ENCODE results near the gene GP1BB.
"Not testable (repeated sequence)": the region's sequence is repeated elsewhere in the genome, so short reads cannot be mapped to it uniquely, and the experiment has no call there.

Gene GP1BB

GRCh38 chr22:19693981-19694670, 29.2 kb upstream of the GP1BB start:
- ATAC-seq: no peak
- DNase-seq: no peak

- ATAC-seq (no peak), DNase-seq (no peak)
These were observed 28.6 kb upstream of the GP1BB start for GRCh38 chr22:19694696-19695095.

- no peak for DNase-seq
- ATAC-seq: no peak
These were observed 26.6 kb upstream of the GP1BB start for GRCh38 chr22:19696504-19697276.

- ATAC-seq, DNase-seq: not testable (repeated sequence)
These were observed 25.5 kb upstream of the GP1BB start for GRCh38 chr22:19697871-19698270.

- DNase-seq: no peak
- ATAC-seq: no peak
These were observed 22.4 kb upstream of the GP1BB start for GRCh38 chr22:19700790-19701419.

GRCh38 chr22:19701420-19702145, 21.8 kb upstream of the GP1BB start:
- DNase-seq (no peak), ATAC-seq (no peak)

- DNase-seq (no peak), ATAC-seq (no peak)
These were observed 19.5 kb upstream of the GP1BB start for GRCh38 chr22:19703869-19704268.

- ATAC-seq (no peak), DNase-seq (no peak)
These were observed 18.9 kb upstream of the GP1BB start for GRCh38 chr22:19704355-19705015.

GRCh38 chr22:19705181-19705934, 18.0 kb upstream of the GP1BB start:
- ATAC-seq (no peak), DNase-seq (no peak)

GRCh38 chr22:19706661-19707151, 16.6 kb upstream of the GP1BB start:
- ATAC-seq (no peak), DNase-seq (no peak)

- ATAC-seq (no peak), DNase-seq (no peak)
These were observed 15.7 kb upstream of the GP1BB start for GRCh38 chr22:19707347-19708290.

- ATAC-seq: no peak
- no peak for DNase-seq
These were observed 14.9 kb upstream of the GP1BB start for GRCh38 chr22:19708321-19709011.

- ATAC-seq: no peak
These were observed 14.1 kb upstream of the GP1BB start for GRCh38 chr22:19709063-19709769.

GRCh38 chr22:19710020-19710768, 13.1 kb upstream of the GP1BB start:
- ATAC-seq: no peak

More at GRCh38 chr22:19709063-19709769, 14.1 kb upstream of the GP1BB start:
- no peak for DNase-seq

GRCh38 chr22:19710769-19711106, 12.6 kb upstream of the GP1BB start:
- ATAC-seq: no peak
- DNase-seq: no peak

More at GRCh38 chr22:19710020-19710768, 13.1 kb upstream of the GP1BB start:
- DNase-seq: no peak

- no peak for DNase-seq
These were observed 10.1 kb upstream of the GP1BB start for GRCh38 chr22:19713245-19713644.

GRCh38 chr22:19713650-19714311, 9.6 kb upstream of the GP1BB start:
- DNase-seq: no peak
- ATAC-seq: no peak

More at GRCh38 chr22:19713245-19713644, 10.1 kb upstream of the GP1BB start:
- ATAC-seq: no peak

All from stimulated activated naive CD8-positive, alpha-beta T cell treated with anti-CD3 and anti-CD28 coated beads, Interleukin-15, Interleukin-2, amounts not matched to agents 100 U/mL and 50 U/mL, for 24 hours (primary cell).